Measurements from ENCODE around the gene TTLL6.

GRCh38 chr17:48719642-48720265 is 97.3 kb downstream of the TTLL6 start:
- TF ChIP-seq POLR2A (IDR thresholded peaks at IDR 0.05; ENCODE audit: low read depth), result no peak
- no peak for TF ChIP-seq CTCF (IDR thresholded peaks at IDR 0.05)
- TF ChIP-seq POLR2AphosphoS5 (IDR thresholded peaks at IDR 0.05), result no peak
- no peak for TF ChIP-seq EP300 (IDR thresholded peaks at IDR 0.05)

Measured in esophagus muscularis mucosa (tissue), 4 donors.